Gastroesophageal sphincter (tissue), 3 donors: ENCODE data around the gene SLC6A13.

Source experiments
- EP300 ChIP-seq: sonication (generic); formaldehyde crosslinking; IDR thresholded peaks from one replicate; pipeline ENCODE4 v1.6.1; 2017; ENCODE audit warnings: antibody characterized with exemption, mild to moderate bottlenecking
- POLR2A ChIP-seq, 2 donors: fragments of 450-650 bp; IDR thresholded peaks; one replicate each; pipeline ENCODE4 v1.6.1; 2017; ENCODE audit warnings: antibody characterized with exemption in 2 of 2, mild to moderate bottlenecking in 2 of 2, moderate library complexity in 1 of 2
- POLR2AphosphoS5 ChIP-seq: sonication (generic); formaldehyde crosslinking; IDR thresholded peaks from one replicate; pipeline ENCODE4 v1.6.1; 2017; ENCODE audit warnings: antibody characterized with exemption
- TF ChIP-seq, protein P1 (sequence below), 4 experiments: fragments of 200-600 bp in 2 of 4; fragments of 450-650 bp in 2 of 4; sonication (generic) in 1 of 4; IDR thresholded peaks; one replicate each; pipeline ENCODE4 v1.5.1; 2017 to 2019; ENCODE audit warnings: antibody characterized with exemption in 4 of 4, mild to moderate bottlenecking in 2 of 4, moderate library complexity in 2 of 4

DNA sequence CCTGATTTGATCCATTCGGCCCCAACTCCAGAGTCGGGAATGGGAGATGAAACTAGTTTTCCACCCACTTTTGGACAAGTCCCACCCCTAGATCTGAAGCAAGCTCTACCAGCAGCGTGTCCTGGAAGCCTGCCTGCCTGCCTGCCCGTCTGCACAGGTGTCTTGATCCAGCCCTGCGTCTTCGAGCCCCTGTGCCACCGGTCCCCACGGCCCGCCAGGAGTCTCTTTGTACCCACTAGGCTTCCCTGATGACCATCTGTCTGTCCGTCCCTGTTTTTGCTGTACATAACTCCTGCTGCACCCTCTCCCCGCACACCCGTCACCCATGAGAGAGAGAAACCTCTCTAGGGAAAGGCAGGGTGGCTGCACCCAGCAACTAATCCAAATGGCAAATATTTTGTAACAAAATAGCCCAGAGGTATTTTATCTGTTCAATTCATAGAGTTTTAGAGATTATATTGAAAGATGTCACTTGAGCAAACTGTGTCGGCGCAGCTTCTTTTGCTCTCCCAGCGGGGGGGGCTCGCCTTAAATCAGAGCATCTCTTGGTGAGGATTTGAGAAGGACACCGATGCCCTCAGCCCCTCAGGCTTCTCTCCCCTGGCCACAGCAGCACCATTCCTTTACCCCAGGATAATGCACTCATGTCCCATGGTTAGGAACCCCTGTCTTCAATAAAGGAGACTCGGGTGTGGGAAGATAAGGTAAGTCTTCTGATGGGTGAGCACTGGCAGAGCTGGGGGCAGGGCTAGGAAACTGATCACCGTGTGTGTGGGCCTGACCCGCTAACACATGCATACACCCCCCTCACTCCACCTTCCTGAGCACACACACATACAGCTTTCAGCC, 84.4 kb downstream of the SLC6A13 start:
- TF ChIP-seq POLR2A (IDR thresholded peaks at IDR 0.05) (no peak), POLR2AphosphoS5 (no peak), EP300 (no peak)
- TF ChIP-seq, protein P1, sequence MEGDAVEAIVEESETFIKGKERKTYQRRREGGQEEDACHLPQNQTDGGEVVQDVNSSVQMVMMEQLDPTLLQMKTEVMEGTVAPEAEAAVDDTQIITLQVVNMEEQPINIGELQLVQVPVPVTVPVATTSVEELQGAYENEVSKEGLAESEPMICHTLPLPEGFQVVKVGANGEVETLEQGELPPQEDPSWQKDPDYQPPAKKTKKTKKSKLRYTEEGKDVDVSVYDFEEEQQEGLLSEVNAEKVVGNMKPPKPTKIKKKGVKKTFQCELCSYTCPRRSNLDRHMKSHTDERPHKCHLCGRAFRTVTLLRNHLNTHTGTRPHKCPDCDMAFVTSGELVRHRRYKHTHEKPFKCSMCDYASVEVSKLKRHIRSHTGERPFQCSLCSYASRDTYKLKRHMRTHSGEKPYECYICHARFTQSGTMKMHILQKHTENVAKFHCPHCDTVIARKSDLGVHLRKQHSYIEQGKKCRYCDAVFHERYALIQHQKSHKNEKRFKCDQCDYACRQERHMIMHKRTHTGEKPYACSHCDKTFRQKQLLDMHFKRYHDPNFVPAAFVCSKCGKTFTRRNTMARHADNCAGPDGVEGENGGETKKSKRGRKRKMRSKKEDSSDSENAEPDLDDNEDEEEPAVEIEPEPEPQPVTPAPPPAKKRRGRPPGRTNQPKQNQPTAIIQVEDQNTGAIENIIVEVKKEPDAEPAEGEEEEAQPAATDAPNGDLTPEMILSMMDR (IDR thresholded peaks at IDR 0.05), result no peak
